GM18868 (cell line): ENCODE data around the gene LIX1.

Source experiments
- ATAC-seq: cut with Tn5 transposase; IDR thresholded peaks from one replicate; pipeline ENCODE4 v1.9.1; 2021; ENCODE audit warnings: mild to moderate bottlenecking, moderate library complexity; ENCODE audit not compliant: unreplicated experiment

The LIX1 gene

DNA sequence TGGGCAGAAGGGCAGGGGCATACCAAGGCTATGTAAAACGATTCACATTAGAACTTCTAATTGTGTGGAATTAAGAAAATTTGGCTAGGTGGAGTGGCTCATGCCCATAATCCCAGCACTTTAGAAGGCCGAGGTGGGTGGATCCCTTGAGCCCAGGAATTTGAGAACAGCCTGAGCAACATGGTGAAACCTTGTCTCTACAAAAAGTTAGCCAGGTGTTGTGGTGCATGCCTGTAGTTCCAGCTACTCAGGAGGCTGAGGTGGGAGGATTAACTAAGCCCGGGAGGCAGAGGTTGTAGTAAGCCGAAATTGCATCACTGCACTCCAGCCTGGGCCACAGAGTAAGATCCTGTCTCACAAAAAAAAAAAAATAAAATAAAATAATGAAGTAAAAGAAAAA is 65.2 kb downstream of the LIX1 start:
- no peak for ATAC-seq

DNA sequence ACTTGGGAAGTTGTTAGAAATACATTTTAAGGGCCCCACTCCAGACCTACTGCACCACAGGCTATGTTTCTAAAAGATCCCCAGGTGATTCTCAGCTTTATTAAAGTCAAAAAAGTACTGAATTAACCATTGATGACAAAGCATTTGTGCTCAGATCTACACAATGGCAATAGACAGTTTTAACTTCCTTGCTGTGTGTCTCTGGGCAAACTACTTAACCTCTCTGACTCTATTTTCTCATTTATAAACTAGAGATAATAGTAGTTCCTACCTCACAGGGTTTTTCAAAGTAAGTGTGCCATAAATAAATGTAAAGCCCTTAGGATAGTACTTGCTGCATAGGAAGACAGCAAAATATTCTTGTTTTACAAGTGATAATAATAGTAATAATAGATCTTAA is 66.3 kb downstream of the LIX1 start:
- ATAC-seq, result no peak

DNA sequence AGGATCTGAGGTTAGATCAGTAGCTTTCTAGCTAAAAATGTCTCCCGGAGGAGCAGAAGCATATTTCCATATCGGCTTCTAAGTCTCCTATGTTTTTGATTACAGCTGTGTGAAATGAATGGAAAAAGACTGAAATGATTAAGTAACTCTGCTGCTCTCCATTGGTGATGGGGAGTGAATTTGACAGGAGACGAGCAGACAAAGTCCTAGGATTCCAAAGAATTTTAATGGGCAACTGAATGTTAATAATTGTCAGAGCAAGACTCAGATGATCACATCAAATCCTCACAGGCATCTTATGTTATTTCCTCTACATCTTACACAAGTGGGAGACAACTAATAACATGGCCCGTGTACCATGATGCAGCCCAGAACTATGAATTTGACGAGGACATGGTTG is 66.8 kb downstream of the LIX1 start:
- ATAC-seq, result no peak

DNA sequence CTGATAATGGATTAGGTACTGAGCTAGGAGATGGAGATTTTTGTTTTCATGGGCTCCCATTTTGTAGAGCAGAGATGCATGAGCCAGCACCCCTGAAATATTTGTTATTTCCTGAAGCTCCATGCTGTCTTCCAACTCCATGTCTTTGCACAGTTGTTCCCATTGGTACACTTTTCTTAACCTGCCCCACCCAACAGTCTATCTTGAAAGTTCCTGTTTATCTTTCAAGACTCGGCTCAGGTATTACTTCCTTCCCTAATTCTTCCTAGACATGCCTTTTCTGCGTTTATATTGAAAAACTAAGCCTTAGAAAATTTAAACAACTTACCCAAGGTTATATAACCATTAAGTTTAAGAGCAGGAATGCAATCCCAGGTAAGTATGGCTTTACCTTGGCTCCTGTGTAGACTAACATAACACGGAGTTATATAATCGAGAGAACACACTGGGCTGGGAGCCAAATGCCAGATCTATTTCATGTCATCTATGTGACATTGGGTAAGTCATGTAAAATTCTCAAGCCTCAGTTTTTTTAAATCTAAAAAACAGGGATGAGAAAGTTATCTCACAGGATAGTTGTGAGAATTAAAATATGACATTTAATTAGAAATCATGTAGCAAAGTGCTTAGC is 67.4 kb downstream of the LIX1 start:
- no peak for ATAC-seq

DNA sequence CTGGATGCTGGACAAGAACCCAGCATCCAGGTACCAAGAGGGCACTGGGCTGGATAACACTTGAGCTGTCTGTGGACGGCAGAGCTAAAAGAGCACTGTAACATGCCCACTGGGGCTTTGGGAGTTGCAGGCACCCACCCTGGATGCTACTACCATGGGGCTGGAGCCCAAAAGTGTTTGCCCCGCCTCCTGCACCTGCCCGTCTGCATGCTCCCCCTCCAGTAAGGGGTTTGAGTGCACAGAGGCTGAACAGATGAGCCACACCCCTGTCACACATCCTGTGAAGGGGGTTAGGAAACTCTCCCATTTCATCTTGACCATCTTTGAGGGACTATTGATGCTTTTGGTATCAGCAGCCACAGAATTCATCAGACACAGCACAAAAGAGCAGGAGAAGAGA is 69.0 kb downstream of the LIX1 start:
- no peak for ATAC-seq

DNA sequence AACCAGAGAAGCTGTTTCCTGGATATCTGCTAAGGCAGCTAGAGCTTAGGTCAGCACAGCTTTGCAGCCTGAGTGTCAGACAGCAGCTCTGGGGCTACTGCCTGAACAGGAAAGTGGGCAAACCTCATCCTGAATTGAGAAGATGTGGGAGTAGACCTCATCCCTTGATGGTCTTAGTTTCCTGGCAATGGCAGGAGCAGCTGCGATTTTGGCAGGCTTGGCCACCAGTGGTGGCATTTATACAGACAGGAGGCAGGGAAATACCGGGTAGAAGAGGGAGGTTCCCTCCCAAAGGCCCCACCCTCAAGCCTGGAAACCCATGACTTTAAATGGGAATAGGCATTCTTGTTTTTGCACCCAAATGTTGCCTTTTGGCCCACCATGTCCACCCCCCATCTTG is 69.7 kb downstream of the LIX1 start:
- no peak for ATAC-seq

DNA sequence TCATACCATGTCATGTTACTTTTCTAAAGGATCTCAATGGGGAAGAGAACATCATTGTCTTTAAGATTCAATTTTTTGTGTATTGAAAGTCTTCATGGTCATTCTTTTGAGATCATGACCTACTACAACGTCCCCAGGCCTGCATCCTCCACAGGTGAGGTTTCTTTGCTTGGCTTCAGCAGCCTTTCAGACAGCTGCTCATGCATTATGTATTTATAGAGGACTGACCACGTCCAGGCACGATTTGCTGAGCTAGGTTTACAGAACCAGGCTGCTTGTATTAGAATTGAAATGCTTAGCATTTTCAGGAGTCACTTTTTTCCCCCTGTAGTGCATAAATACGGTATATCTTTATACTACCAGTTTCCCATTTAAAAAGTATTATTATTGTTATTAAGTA is 70.4 kb downstream of the LIX1 start:
- ATAC-seq, result no peak

DNA sequence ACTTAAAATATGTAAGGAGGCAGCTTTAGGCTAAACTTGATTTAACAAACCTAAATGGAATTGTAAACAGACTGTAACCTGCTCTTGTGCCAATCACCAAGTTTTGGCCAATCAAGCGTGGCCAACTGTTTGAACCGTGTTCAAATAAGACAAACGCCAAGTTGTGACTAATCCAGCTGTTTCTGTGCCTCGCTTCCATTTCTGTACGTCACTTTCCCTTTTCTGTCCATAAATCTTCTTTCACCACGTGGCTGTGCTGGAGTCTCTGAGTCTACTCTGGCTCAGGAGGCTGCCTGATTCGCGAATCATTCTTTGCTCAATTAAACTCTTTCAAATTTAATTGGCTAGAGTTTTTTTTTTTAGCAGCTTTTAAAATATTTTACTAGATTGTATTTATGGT is 71.3 kb downstream of the LIX1 start:
- ATAC-seq, result no peak

DNA sequence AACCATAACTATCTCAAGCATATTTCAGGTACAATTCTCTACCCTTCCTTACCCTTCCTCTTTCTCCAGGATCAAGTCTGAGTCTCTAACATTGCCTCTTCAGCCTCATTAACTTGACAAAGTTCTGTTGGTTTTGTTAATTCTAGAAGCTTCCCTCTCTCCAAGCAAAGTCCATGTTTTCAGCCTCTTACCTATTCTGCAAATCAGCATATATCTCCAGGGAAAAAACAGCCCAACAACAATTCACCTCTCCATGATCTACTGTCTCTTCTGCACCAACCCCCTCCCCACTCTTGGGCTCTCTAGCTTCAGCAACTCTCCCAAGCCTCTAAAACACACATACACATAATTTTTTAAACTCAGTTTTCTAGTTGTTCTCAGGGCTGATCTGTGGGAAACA is 72.2 kb downstream of the LIX1 start:
- no peak for ATAC-seq

DNA sequence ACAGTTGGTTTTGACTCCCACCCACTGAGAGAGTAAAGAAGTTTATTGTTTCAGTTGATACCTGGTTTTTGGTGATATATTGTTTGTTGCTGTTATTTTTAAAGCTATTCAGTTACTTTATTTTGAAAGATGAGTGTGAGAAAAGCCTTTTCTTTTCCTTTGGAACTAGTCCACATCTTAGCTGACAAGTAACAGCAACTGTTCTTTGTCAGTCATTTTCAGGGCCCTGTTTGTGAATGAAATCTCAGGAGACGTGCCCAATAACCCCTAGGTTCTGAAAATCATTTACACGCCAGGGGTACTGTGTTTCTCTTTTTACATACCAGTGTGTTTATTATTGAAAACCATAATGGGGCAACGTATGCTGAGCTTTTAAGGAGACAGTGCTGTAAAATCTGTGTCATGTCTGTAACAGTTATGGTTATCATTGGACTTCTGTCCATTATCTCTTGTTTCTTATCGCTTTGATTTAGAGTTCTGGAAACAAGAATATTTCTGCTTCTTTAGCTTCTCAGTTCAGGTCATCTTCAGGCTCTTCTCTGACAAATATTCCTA is 75.0 kb downstream of the LIX1 start:
- ATAC-seq, result no peak

DNA sequence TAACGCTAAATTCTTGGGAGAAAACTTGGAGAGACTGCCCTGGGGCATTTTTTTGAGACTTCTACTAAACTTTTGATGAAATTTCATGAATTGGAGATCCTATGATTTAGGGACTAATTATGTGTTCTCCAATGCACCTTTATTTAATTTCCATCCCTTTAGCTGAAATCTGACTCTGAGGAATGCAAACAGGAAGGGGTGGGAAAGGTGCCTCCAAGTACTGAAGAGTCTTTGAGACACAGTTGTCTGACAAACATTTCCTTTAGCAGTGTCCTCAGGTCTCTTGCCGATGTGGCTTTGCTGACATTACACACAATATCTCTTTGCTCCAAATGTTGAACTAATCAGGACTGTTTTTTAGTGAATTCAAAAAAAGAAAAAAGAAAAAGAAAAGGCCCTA is 76.9 kb downstream of the LIX1 start:
- no peak for ATAC-seq

DNA sequence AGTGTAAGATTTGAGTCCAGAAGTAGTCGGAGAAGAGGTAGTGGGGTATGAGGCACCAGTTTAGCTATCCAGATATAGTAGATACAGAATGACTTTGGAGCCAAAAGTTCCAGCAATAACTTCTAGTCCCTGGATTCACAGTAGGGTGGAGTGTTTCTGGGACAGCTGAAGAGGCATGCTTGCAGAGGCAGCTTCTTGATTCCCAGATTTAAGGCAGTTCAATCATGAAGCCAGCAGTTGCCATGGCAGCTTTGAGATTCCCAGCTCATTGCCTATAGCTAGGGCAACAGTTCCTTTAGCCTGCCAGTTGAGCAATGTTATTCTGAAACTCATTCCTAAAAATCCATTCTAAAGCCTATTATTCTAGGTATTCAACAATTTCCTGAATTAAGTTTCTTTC is 79.2 kb downstream of the LIX1 start:
- ATAC-seq, result no peak

DNA sequence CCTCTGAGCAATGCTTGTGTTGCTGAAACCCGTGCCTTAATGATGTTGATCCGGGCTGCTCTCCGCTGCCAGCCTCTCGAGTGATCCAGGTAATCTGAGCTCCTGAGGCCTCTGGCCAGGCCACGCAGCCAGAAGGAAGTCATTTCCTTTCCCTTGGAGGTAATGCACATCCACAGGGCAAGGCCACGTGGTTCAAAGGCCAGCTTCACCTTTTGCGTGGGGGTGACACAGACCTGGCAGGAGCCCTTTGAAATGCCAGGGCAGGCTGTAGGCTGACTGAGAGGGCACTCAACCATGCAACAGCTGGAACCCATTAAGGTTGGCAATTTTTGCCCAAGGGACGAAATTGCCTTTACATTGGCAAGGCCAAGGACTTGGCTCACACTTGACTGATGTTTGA is 80.4 kb downstream of the LIX1 start:
- no peak for ATAC-seq

DNA sequence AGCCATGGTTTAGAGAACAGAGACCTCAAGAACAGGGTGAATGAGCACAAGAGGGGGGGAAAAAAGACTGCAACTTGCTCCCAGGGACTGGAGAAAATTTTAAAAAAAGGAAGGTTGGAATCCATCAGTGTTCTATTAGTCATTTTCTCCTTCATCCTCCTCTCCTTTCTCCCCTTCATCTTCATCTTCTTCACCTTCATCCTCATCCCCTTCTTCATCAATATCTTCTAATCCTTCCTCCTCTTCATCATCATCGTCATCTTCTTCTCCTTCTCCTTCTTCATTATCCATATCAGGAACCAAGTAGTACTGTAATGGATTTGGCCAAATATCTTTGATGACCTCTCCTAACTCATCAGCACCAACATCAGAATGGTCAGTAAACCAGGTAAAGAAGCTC is 86.1 kb downstream of the LIX1 start:
- ATAC-seq, result no peak

DNA sequence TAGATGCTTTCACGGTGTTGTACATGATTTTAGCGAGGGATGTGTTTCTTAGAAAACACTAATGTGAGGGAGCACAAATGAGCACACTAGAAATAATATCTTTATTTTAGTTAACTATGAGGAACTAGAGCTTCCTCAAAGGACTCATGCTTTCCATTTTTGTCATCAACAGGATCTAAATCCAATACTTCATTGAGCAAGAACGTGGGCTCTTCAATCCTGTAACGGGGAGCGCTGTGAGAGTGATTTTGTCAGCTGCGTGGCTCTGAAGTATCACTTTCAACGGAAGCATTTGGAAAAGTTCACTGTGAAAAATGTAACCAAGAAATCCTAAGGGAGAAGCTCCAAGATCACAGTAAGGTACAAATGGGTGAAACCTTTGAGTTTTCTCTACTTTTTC is 93.2 kb downstream of the LIX1 start:
- ATAC-seq, result no peak

DNA sequence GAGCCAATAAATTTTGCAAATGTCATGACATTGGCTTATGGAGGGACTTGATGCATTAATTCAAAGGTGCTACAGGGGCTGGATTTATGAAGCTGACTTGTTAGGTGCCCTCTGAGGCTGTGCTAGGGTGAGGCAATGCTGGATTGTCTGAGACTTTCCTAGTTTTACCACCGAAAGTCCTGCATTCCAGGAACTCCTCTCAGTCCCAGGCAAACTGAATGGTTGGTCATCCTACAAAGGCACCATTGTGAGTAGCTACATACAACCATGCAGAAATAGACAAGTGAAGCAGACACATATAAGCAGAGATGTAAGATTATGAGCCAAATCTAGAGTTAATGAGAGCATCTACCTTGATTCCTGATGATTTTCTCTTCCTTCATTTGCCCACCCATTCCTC is 95.3 kb downstream of the LIX1 start:
- ATAC-seq, result no peak

DNA sequence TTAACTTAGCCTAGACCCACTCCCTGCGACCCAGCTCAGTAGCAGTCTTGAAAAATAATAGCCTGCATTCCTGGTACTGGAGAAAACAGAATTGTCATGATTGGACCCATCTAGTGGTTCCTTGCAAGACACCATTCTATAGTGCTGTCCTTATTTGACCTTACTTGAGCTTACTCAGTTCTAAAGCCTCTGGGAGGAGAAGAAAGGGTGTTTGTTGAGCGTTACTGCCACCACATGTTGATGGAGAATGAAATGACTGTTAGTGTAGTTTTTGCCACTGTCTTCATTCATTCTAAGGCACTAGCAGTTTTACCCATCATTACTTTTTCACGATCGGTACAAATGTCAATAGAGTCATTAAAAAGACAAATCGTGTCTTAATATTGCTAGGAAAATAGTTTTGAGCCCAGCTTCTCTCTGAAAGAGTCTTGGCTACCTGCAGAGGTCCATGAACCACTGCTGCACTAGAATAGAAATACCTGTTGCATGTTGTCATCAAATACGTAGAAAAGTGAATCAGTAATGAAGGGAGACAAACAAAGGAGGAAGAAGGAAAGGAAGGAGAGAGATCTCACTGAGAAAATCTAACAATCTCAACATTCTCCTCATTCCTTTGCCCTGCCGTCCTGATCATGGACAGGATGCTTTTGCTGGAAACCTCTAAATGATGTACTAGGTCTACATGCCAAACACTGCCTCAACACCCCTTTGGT is 96.0 kb downstream of the LIX1 start:
- ATAC-seq, result no peak

DNA sequence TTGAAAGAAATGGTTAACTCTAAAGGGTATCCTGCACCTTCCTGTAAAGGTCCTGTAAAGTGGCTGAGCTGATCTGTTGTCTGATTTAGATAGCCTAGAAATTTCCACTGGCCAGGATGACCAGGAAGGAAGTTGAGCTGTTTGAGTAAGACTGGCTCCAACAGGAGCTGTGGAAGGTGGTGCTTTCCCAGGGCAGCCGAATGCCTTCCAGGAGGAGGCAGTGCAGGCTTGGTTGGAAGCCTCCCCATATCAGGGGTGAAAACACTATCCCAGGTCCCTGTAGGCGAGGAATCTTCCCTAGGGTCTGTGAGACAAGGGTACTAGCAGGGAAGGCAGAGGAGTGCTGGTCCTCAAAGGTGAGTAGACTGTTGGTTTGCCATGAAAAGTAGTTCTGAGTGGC is 98.4 kb downstream of the LIX1 start:
- ATAC-seq, result no peak

DNA sequence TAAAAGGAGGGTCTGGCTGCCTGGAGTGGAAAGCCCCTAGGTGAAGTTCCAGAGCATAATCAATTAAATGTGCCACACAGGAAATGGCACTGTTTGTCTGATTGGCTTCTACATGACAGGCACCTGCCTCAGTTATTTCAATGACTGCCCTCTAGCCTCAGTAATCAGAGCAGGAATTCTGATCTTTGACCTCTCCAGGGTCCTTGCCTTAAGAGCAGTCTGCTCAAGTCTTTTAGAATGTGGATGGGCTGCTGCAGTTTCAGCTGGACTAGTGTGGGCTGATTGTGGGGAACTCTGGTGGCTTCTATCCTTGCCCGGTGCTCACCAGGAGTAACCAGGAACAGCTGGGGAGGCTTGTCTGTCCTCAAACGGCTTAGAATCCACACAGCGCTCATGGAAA is 98.9 kb downstream of the LIX1 start:
- no peak for ATAC-seq

DNA sequence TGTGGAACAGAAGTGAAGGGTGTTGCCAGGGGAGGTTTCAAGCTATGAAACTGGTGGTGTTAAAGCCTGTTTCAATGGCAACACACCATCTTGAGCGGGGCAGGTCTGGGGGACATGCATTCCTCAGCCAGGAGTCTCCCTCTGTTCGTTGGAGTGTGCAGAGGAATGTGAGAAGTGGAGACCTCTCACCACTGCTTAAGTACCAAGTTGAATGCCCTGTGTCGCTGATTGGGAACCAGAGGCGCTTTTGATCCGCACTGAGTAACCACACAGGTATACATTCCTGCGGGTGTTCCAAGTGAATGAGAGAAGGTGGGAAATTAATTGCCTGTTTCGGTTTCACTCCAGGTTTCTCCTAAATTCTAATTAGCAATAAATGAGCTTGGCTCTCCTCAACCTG is 99.4 kb downstream of the LIX1 start:
- no peak for ATAC-seq
